NCI-H1694 treated with DMSO at 0.1 percent for 48 hours (cell line): ENCODE measurements around the gene CDV3.

Source experiments
- DNase-seq: peaks from one replicate; lab custom pipeline; 2025; lab: John Stamatoyannopoulos, UW

The CDV3 gene

DNA sequence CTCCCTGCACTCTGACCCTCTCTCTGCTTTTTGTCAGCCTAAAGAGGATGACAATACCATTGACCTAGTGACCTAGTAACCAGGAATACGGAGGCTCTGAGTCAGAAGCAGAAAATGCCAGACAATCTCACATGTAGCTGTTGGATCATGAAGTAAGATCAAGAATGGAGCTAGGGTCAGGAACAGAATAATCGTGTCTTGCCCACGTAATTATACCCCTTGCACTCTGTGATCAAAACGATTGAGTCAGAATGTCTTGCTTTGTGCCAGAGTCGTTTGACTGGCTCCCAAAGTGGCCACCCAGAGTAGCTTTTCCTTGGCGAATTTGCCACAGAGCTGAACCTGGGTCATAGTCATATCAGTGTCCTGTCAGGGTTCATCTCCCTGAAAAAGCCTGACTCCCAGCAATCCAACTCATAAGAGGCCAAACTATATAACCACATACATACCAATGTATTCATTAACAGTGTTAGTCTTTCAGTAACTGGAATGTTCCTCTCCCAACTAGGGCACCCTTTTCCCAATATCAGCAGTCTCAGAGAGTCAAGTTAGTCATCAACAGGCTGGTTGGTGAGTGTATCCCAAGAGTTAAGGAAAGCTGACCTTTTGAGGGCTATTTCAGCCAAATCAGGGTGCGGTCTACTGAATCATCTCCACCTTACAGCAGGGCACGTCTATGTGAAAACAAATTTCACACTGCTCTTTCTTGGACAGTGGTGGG is 5.0 kb upstream of the CDV3 start:
- no peak for DNase-seq

DNA sequence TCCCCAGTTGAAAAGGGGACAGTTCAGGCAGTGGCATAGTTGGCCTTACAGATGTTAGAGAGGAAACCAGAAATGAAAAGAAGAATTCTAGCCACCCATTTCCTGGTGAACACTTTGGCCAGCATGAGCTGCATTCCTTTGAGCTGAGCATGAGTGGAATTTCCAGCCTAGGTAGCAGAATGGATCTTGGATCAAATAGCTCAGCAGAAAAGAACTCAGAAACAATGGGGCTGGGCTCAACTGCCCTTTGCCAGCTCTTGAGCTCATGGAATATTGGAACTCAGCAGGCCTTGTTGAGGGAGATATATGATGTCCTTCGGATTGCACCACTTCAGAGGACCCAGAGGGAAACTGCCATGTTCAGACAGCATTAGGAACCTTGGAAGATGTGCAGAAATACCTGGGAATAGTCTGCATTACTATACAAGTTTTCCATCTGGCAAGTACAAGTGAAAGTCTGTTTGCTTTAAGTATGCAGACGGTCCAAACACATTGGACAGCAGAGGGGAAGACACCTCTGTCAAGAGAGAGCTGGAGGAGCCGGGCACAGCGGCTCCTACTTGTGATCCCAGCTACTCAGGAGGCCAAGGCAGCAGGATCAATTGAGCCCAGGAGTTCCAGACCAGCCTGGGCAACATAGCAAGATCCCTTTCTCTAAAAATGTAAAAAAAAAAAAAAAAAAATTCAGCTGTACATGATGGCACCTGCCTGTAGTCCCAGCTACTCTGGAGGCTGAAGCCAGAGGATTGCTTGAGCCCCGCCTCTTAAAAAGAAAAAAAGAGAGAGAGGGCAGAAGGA is 3.1 kb upstream of the CDV3 start:
- DNase-seq = no peak

DNA sequence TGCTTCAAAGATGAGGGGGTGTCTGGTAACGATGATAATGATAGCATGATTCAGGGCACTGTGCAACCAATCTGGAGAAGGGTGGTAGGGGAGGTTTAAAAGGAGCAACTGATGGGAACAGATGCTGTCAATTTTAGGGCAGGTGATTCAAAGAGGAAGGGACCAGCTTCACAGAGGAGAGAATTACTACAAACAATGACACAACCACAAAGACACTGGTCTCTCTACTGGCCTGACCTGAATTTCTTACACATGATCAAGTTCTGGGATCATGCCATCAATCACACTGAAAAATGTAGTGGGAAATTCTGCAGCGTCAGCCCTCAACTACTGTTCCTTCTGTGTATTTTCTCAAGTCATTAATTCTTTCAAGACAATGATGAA is 2.6 kb upstream of the CDV3 start:
- DNase-seq = no peak

DNA sequence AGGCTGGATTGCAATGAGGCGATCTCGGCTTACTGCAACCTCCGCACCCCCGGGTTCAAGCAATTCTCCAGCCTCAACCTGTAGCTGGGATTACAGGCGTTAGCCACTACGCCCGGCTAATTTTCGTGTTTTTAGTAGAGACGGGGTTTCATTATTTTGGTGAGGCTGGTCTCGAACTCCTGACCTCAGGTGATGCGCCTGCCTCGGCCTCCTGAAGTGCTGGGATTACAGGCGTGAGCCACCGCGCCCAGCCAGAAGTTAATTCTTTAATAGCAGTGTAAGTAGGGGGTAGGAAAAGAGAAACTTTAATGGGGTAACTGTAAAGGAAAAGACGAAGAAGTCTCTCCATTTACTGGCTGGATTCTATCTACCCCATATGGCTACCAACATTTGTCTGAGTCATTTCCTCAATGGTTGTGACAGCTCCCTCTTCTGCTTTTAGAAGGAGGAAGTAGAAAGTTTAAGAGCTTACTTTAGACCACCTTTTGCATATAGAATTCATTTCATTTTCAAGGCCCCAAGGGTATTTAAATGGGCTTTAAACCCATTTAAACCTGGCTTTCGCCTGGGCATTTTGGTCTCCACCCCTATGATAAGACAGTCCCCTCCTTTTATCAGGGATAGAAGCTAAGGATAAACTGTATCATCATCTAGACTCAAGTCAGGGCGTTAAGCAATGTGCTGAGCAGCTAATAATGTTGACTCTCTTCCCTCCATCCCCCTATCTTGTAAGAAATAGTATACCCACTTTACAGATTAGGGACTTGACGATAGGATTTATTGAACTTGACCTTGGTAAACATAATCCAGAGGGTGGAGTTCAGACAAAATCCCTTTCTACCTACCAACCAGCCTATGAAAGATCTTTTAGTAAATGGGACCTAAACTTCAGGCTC is 1.1 kb upstream of the CDV3 start:
- DNase-seq = no peak

DNA sequence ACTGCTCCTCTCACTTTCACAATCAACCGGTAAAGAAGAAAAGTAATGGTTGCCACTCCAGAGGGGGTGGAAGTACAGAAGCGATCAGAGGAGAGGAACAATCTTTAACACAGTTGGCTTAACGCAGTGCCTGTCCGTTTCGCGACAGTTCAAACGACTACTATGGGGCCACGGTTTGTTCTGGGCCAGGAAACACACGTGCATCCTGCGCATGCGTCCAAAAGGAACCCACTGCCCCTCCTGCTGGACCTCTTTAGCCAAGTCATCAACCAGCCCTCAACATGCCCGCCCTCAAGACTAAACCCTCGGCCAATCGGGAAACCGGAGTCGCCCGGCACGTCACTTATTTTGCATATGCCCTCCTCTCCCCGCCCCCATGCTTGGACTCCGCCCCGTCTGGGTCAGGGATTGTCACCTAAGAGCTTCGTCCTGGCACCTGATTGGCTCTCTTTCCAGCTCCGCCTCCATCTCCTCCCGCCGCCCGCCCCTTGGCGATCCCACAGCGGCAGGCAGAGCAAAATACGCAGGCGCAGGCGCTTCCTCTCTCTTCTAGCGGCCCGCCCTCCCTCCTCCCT is 345 bp upstream of the CDV3 start:
- no peak for DNase-seq

DNA sequence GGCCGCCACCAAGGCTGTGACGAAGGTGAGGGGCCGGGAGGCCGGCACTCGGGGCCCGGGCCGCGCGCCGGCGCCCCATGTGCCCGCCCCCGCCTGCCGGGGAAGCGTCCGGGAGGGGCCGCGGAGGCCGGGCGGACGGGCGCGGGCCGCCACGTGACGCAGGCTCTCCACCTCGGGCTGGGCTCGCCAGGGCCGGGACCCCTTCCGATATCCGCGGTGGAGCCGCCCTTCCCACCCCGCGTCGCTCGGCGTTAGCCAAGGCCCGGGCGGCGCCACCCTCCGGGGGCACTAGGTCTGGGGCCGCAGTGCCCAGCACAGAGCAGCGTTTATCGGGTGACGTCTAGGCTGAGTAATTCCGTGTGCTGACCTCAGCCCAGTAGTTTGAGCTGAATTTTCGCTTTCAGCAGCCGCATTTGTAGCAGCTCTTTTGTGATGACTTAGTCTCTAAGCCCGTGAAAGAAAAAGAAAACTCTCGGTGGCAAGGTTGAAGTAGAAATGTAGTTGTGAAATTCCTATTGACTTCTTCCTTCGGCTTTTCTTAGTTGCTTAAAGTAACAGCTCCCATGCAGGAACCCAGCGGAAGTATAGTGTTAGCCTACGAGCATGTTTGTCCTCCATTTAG is 885 bp downstream of the CDV3 start:
- no peak for DNase-seq

DNA sequence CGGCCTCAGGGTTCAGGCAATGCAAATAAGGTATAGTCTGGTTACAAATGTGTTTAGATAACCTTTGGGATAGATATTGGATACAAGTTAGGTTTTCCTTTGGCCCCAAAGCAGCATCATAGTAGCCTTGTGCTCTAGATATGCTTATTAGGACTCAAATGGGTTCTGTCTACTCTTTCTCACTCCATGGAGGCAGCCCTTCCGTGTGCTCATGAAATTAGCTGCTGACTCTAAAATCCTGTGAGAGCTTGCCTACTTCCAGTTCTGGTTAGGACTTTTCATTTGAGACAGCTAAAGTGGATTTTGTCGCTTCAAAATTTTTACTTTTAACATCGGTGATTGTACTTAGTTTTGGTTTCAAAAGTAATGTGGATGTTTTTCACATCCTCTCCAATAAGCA is 1.6 kb downstream of the CDV3 start:
- DNase-seq = no peak

DNA sequence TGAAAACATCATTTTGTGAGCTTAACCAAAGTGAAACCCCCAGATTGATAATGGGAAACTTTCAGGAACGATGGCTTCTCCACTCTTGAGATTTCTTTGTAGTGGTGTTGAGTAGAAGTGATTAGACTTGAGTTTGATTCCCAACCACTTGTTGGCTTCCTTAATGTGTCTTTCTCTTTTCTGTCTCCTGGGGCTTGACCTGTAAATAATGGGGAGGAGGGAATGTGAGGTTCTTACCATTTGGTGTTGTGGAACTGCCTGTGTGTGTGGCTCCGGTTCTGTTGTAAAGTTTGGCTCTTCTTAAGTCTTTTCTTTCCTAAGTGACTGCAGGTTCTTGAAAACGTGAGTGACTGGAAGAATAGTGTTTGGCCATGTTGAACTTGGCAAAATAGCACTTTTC is 2.7 kb downstream of the CDV3 start:
- no peak for DNase-seq

DNA sequence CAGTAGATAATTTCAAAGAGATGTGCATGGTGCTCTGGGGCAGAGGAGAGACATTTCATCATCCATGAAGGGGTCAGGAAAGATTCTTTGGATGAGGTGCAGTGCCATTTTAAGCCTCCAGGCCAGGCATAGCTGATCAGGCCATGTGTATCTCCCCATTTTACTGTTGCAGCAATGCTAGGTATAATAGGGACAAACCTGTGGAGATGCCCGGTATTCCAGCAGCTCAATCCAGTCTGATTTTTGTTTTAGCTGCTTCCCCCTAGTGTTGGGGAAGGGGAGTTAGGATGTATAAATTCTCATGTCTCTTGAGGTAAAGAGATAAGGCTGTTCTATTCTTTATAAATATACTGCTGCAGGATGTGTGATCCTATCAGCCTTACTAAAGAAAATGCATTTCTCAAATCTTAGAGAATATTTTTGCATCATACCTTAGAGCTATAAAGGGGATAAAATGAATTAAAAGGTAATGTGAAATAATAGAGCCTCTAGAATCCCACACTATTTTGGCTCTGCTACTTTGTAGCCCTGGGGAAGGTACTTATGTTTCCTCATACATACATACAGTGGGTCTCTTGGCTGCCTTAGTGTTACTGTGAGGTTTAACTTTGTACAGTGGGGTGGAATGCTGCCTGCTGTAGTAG is 5.2 kb downstream of the CDV3 start:
- DNase-seq = no peak

DNA sequence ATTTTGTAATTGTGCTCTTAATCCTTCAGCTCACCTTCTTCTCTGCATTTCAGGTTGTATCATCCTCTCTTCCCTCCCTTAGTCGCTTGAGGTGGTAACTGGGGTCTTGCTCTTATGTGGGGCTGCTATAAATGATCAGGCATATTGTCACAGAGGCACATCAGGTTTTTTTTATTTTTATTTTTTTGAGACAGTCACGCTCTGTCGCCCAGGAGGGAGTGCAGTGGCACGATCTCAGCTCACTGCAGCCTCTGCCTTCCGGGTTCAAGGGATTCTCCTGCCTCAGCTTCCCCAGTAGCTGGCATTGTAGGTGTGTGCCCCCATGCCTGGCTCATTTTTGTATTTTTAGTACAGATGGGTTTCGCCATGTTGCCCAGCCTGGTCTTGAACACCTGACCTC is 9.9 kb downstream of the CDV3 start:
- no peak for DNase-seq

DNA sequence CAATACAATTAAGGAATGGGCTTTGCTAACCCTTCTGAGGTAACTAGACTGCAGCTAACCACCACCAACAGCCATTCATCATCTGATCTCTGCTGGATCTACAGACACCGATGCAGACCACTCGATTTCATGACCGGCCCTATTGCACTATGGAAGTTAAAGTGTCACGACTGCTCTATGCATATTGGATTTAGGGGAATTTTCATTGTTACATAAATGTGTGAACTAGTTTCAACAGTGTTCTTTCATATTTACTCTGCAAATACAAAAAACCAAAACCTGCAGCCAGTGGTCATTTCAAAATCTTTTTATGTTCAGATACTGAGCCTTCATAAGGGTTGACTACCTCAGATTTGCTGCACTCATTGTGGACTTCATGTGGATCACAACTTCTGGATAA is 14.5 kb downstream of the CDV3 start:
- no peak for DNase-seq

DNA sequence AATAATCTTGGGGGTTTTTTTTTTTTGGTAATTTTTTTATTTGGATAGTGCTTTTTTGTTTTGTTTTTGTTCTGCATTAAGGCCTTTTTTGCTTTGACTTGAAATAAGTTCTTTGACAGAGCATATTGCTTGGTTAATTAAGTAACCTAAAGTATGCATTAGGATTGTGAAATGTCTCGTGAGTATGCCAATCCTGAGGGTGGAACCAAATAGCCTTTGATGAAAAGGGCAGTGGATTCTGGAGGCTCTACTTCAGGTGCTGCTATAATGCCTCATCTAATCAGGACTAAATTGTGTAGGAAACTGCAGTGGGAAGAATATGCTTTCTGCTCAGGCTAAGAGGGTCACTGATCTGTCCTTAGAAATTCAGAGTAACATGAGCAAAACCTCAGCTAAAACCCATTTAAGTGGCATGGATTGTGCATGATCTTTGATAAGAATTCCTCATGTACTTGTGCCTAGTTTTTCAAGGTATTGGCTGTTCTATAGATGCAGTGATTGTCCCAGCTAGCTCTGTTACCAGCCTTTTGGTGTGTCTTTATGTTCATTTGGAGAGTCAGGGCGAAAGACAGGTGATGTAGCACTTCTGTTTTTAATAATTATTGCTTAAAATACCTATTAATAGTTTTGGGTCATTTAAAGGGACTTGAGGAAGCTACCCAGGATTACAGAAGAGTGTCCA is 15.4 kb downstream of the CDV3 start:
- DNase-seq = no peak

DNA sequence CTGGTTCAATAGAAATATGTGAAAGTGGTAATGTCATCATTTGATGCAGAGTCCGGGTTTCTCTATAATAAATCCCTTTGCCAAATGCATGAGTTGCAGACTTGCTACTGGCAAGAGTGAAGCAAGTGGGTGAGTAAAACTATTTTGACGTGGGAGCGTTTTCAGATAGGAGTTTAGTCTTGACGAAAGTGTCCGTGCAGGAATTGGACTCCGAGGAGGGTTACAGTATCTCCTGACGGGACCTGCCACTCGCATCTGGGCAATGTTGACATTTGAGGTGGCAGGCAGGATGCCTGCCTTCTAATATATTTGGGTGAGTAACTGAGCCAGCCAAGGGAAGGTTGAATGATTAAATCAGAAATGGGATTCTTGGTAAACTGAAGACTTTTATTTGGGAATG is 16.0 kb downstream of the CDV3 start:
- no peak for DNase-seq

DNA sequence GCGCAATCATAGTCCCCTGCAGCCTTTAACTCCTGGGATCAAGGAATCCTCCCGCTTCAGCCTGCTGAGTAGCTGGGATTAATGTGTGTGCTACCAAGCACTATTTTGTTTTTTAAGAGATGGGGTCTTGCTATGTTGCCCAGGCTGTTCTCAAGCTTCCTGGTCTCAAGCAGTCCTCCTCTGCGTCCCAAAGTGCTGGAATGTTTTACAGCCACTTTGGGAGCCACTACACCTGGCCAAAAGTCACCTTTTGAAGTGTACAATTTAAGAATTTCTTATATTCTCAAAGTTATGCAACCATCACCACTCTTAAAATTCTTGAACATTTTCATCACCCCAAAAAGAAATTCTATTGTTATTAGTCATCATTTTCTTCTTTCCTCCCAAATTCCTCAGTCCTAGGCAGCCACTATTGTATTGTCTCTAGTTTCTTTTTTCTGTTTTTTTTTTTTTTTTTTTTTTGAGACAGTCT is 17.8 kb downstream of the CDV3 start:
- DNase-seq = no peak

DNA sequence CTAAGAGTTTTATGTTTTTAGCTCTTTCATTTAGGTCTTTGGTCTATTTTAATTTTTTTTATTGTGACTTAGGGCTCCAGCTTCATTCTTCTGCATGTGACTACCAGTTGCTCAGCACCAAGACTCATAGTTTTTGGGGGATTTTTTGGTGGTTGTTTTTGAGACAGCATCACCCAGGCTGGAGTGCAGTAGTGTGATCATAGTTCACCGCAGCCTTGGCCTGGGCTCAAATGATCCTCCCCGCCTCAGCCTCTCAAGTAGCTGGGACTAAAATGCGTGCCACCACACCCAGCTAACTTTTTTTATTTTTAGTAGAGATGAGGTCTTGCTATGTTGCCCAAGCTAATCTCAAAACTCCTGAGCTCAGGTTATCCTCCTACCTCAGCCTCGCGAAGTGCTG is 19.4 kb downstream of the CDV3 start:
- DNase-seq = no peak

DNA sequence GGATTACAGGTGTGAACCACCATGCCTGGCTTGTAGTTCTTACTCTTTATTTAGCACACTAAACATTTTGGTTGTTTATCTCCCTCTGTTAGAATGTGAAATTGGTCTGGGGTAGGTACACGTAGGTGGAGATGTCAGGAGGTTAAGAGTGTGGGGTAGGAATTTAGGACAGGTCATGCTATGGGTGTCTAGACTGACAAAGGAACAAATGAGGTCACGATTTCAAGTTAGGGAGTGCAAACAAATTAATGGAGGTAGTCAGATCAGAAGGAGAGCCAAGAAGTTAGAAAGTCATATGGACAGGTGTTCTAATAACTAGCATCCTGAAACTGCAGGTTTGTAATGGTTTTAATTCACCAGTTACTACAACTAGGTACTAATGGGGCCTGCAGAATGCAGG is 19.8 kb downstream of the CDV3 start:
- DNase-seq = no peak

DNA sequence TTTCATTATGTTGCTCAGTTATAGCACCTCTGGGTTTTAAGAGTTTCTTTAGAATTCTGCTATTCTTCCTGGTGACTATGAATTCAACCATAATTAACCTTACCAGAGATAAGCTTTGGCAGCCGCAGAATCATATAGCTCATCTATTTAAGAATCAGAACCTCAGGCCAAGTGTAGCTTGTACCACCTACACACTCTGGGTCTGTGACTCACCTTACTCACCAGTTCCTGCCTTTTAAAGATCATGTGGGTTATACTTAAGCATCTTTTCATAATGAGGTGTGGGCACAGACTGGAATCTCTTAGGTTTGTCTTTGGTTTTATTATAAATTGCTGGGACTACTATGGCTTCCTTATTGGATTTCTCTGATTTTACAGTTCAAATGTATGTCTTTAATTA is 21.9 kb downstream of the CDV3 start:
- DNase-seq = no peak

DNA sequence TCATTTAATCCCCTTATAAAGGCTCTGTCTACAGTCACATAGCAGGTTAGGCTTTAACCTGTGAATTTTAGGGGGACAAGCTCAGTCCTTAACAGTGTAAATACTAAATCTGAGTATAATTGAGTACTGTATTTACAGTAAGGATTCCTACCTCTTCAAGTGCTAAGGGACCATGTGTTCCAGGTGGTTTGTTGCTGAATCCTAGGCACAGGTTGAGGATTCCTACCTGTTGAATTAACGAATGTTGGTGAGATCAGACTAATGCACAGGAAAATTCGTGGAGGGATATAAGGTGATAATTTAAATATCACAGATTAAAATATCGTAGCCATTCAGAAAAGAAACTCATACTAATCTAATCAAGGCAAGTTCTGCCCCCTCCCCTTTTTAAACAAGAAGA is 24.9 kb downstream of the CDV3 start:
- no peak for DNase-seq

DNA sequence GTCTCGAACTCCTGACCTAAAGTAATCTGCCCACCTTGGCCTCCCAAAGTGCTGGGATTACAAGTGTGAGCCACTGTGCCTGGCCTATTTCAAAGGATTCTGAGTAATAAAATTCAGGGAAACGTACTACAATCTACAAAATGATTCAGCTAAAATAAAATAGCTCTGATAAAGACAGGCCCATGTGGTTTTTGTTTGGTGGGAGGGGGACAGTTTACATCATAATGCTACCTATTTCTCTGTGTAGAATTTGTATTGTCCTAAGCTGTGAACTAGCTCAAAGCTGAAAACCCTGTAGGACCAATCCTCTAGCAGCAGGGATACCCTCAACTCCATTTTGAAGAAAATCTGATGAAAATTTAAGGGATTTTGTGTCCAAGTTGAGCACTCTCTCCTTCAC is 25.8 kb downstream of the CDV3 start:
- DNase-seq = no peak

DNA sequence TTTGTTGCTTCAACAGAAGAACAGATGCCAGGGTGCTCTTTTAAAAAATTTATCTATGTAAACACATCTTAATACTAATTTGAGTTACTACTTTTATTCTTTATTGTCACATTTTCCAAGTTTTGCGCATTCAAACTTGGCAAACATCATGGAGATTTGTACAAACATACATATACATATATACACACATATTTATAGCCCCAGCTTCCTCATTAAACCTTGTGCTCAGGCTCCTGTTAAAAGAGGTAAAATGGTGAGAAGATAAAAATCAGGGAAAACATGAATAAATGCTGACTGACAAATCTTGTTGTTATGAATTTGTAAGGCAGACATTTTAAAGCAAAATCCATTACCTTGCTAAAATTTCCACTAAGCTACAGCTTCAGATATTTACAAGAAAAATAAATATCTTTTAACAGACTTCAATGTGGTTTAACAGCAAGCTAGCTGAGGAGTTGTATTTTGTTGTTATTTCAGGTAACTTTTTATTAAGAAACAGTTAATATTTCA is 27.1 kb downstream of the CDV3 start:
- no peak for DNase-seq

DNA sequence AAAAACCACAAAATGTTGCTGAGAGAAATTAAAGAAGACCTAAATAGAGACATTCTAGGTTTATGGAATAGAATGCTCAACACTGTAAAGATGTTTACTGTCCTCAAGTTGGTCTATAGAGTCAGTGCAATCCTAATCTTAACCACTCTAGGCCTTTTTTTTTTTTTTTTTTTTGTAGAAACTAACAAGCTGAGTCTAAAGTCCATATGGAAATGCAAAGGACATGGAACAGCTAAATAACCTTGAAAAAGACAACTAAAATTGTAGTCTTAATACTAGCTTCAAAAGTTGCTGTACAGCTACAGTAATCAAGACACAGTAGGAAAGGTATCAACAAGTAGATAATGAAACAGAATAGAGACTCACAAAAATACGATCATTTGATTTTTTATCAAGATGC is 32.9 kb downstream of the CDV3 start:
- DNase-seq = no peak
